Vagina (tissue), 2 donors: ENCODE results near the gene SCAI.

Source experiments
- CTCF ChIP-seq, 3 experiments: fragments of 450-650 bp in 2 of 3; fragments of 200-600 bp in 1 of 3; sonication (generic) in 1 of 3; IDR thresholded peaks; one replicate each; pipeline ENCODE4 v1.5.1; 2017 to 2019; ENCODE audit warnings: antibody characterized with exemption in 3 of 3, mild to moderate bottlenecking in 2 of 3, moderate library complexity in 2 of 3
- POLR2A ChIP-seq, 2 donors: fragments of 450-650 bp; IDR thresholded peaks; one replicate each; pipeline ENCODE4 v1.6.1; 2017; ENCODE audit warnings: antibody characterized with exemption in 2 of 2, mild to moderate bottlenecking in 2 of 2, moderate library complexity in 2 of 2
- POLR2AphosphoS5 ChIP-seq, 2 donors: sonication (generic); formaldehyde crosslinking; IDR thresholded peaks; one replicate each; pipeline ENCODE4 v1.9.0; 2017; ENCODE audit warnings: antibody characterized with exemption in 2 of 2, mild to moderate bottlenecking in 2 of 2, low read depth in 1 of 2; ENCODE audit not compliant: insufficient read depth in 1 of 2

GRCh38 chr9:125156551-125156950 is 13.2 kb upstream of the SCAI start:
- TF ChIP-seq CTCF (IDR thresholded peaks at IDR 0.05) = no peak
- no peak for TF ChIP-seq POLR2A (IDR thresholded peaks at IDR 0.05)
- no peak for TF ChIP-seq POLR2AphosphoS5 (IDR thresholded peaks at IDR 0.05; ENCODE audit: insufficient read depth in 1 of 2, low read depth in 1 of 2)
